ENCODE measurements around the gene DBF4B.

DBF4B gene

DNA sequence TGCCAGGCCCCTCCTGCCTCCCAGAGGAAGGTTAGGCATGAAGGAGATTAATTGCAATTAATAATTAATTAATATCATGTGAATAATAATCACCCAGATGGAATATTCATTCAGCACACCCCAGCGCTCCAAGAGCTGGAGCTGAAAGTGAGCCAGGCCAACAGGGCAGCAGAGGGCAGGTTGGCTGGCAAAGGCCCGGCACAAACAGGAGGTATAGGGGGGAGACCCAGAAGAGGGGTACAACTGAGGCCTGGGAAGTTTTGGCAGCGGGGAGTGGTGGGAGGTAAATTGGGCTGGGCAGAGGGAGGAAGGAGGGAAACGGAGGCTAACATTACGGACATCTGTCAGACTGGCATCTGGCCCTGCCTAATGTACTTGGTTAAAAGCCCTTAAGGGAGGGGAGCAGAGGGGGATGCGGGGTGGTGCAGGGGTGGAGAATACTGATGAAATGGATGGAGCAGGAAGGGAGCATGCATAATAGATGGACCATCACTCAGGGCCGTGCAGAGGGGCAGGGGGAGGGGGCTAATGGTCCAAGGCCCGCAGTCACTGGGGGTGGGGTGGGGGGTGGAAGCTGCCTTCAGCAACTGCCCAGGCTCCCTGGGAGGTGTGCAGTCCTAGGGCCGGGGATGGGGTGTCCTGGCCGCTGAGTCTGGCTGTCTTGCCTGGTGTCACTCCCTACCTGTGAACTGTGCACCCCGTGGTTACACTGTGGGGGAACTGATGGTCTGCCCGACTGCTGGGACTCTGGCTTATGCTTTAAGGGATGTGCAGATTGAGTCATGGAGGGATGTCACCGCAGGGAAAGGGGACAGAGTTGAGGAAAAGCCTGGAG, 52.2 kb downstream of the DBF4B start:
- DNase-seq (ENCODE audit: low read depth, low spot score) = no peak

GRCh38 chr17:44761932-44762810, 53.7 kb downstream of the DBF4B start:
- no peak for DNase-seq (ENCODE audit: low read depth, low spot score)

DNA sequence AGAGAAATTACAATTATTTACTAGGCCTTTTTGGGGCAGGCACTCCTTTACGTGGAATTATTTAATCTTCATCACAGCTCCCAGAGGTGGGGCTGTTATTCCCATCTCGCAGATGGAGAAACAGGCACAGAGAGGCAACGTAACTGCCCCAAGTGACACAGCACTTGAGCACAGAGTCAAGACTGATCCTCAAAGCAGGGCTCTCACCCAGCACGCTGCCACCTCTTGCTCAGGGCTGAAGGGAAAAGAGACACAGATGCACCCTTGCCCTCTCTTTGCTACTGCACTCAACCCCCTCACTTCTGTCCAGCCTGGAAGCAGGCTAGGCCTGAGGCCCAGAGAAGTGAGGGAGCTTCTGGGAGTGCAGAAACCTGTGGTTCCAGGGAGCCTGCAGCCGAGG, 54.7 kb downstream of the DBF4B start:
- DNase-seq (ENCODE audit: low read depth, low spot score) = no peak

- DNase-seq (ENCODE audit: low read depth, low spot score) = no peak
Measured at GRCh38 chr17:44765965-44766364, 57.5 kb downstream of the DBF4B start.

DNA sequence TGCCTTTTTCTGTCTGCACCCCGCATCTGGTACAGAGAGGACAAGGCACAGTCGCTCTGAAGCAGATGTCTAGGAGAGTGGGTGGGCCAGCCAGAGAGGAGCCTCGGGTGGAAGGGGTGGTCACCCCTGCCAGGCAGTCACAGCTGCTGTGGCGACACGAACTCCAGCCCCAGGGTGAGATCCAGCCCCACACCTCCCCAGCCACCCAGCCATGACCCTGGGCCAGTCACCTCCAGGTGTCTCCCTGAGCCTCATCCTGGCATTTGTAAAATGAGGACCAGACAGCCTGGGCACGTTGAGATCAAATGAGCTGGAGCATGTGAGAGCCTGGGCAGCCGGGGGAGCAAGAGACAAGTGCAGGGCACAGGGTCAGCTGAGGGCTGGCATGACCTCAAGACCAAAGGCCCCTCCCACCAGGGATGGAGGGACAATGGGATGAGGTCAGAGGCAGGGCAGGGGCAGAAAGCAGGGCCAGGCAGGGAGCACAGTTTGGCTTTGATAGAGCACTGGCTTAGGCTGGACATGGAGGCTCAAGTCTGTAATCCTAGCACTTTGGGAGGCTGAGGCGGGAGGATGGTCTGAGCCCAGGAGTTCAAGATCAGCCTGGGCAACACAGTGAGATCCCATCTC, 58.1 kb downstream of the DBF4B start:
- DNase-seq (ENCODE audit: low read depth, low spot score) = no peak

- no peak for DNase-seq (ENCODE audit: low read depth, low spot score)
Measured at GRCh38 chr17:44767493-44767892, 59.0 kb downstream of the DBF4B start.

GRCh38 chr17:44768505-44769142, 60.2 kb downstream of the DBF4B start:
- no peak for DNase-seq (ENCODE audit: low read depth, low spot score)

GRCh38 chr17:44769230-44769629, 60.8 kb downstream of the DBF4B start:
- DNase-seq (ENCODE audit: low read depth, low spot score) = no peak

DNA sequence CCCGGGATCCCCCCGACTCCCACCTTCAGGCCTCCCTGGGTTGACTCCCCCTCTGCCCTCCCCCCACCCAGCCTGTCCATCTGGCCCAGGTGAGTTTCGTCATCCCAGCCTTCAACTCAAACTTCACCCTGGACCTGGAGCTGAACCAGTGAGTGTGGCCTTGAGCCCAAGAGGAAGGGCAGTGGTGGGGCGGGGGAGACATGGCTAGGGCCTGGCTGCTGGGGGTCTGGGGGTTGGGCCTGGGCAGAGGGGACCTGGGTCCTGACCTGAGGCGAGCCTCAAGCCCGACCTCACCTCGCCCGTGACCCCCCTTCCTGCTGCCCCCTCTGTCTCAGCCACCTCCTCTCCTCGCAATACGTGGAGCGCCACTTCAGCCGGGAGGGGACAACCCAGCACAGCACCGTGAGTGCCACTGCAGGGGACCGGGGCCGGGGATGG, 61.2 kb downstream of the DBF4B start:
- DNase-seq (ENCODE audit: low read depth, low spot score) = no peak

GRCh38 chr17:44770166-44770925, 61.9 kb downstream of the DBF4B start:
- DNase-seq (ENCODE audit: low read depth, low spot score) = no peak

GRCh38 chr17:44772308-44773045, 64.0 kb downstream of the DBF4B start:
- DNase-seq (ENCODE audit: low read depth, low spot score) = no peak

GRCh38 chr17:44773140-44773539, 64.7 kb downstream of the DBF4B start:
- DNase-seq (ENCODE audit: low read depth, low spot score) = no peak

GRCh38 chr17:44774271-44775135, 66.0 kb downstream of the DBF4B start:
- no peak for DNase-seq (ENCODE audit: low read depth, low spot score)

- DNase-seq (ENCODE audit: low read depth, low spot score) = peak; percentile 95
Measured at GRCh38 chr17:44775136-44775837, 66.8 kb downstream of the DBF4B start.

- DNase-seq (ENCODE audit: low read depth, low spot score) = no peak
Measured at GRCh38 chr17:44775838-44776621, 67.6 kb downstream of the DBF4B start.

DNA sequence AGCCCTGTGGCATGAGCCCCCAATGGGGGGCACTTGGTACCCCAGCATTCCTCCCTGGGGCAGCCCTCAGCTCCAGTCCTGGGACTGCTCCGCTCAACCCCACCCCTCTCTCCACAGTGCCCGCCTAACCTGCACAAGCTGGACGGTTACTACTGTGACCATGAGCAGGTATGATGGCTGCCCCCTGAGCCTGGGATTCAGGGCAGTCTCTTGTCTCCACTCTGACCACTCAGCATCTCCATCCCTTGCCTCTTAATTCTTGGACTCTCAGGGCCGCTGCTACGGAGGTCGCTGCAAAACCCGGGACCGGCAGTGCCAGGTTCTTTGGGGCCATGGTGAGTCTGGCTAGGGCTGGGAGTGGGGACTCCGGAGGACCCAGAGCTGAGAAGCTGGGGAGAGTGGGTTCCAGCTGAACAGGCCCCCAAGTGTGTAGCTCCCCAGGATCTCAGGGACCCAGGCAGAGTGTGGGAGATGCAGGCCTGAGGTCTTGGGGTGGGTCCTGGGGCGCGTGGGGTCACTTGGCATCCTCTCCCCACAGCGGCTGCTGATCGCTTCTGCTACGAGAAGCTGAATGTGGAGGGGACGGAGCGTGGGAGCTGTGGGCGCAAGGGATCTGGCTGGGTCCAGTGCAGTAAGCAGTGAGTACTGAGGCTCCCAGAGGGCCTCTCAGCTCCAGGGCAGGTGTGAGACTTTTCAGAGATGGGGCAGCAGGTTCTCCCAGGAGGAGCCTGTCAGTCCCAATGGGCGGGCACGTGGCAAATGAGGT, 68.3 kb downstream of the DBF4B start:
- DNase-seq (ENCODE audit: low read depth, low spot score) = no peak

All from smooth muscle cell of the brain vasculature (primary cell).